ENCODE measurements around the gene LGI2. TPM values are rescaled to one million over a fixed set of nuclear protein-coding genes. Genes with fewer than 3 reads are reported as not detected.
"Not testable (repeated sequence)": the region's sequence is repeated elsewhere in the genome, so short reads cannot be mapped to it uniquely, and the experiment has no call there.

LGI2 gene
- total RNA-seq = 52.1 TPM

GRCh38 chr4:25030277-25031076 lies at the start of gene LGI2:
Gene LGI2, minus strand, starts transcription at chr4:25030946. Its CDS starts 253 bp downstream, at chr4:25030693.
- ATAC-seq (peak; percentile 45), DNase-seq (ENCODE audit: low spot score) (peak; percentile 70)
- intact Hi-C loops (cut with DNase I) = no loop called here

- DNase-seq (ENCODE audit: low spot score) (no peak), ATAC-seq (no peak)
- intact Hi-C loops (cut with DNase I) = no loop called here
Measured at GRCh38 chr4:25078523-25078922, 47.8 kb upstream of the LGI2 start.

GRCh38 chr4:25076625-25077398 lies 46.1 kb upstream of the LGI2 start:
- intact Hi-C loops (cut with DNase I) = no loop called here
- DNase-seq (ENCODE audit: low spot score) = no peak
- no peak for ATAC-seq

- DNase-seq (ENCODE audit: low spot score) (no peak), ATAC-seq (no peak)
- intact Hi-C loops (cut with DNase I) = no loop called here
Measured at GRCh38 chr4:25075851-25076250, 45.1 kb upstream of the LGI2 start.

GRCh38 chr4:25075129-25075528 lies 44.4 kb upstream of the LGI2 start:
- DNase-seq (ENCODE audit: low spot score) = no peak
- intact Hi-C loops (cut with DNase I) = no loop called here
- no peak for ATAC-seq

- DNase-seq (ENCODE audit: low spot score) (no peak), ATAC-seq (no peak)
- intact Hi-C loops (cut with DNase I) = no loop called here
Measured at GRCh38 chr4:25070545-25070944, 39.8 kb upstream of the LGI2 start.

GRCh38 chr4:25069014-25069413 lies 38.3 kb upstream of the LGI2 start:
- DNase-seq (ENCODE audit: low spot score) = no peak
- intact Hi-C loops (cut with DNase I) = no loop called here
- ATAC-seq = no peak

- DNase-seq (ENCODE audit: low spot score) (no peak), ATAC-seq (no peak)
- intact Hi-C loops (cut with DNase I) = no loop called here
Measured at GRCh38 chr4:25068386-25068785, 37.6 kb upstream of the LGI2 start.

- DNase-seq (ENCODE audit: low spot score) = no peak
- no peak for ATAC-seq
- intact Hi-C loops (cut with DNase I) = no loop called here
Measured at GRCh38 chr4:25065932-25066590, 35.3 kb upstream of the LGI2 start.

- intact Hi-C loops (cut with DNase I) = no loop called here
- DNase-seq (ENCODE audit: low spot score) (no peak), ATAC-seq (no peak)
Measured at GRCh38 chr4:25065431-25065858, 34.7 kb upstream of the LGI2 start.

GRCh38 chr4:25064447-25064846 lies 33.7 kb upstream of the LGI2 start:
- intact Hi-C loops (cut with DNase I) = not testable (repeated sequence)

GRCh38 chr4:25063116-25063515 lies 32.4 kb upstream of the LGI2 start:
- intact Hi-C loops (cut with DNase I) = no loop called here
- no peak for ATAC-seq
- no peak for DNase-seq (ENCODE audit: low spot score)

More at GRCh38 chr4:25064447-25064846, 33.7 kb upstream of the LGI2 start:
- ATAC-seq; DNase-seq (ENCODE audit: low spot score): not testable (repeated sequence)

- intact Hi-C loops (cut with DNase I) = no loop called here
- no peak for ATAC-seq
Measured at GRCh38 chr4:25062098-25062497, 31.4 kb upstream of the LGI2 start.

GRCh38 chr4:25061602-25062001 lies 30.9 kb upstream of the LGI2 start:
- ATAC-seq (no peak), DNase-seq (ENCODE audit: low spot score) (no peak)
- intact Hi-C loops (cut with DNase I) = no loop called here

More at GRCh38 chr4:25062098-25062497, 31.4 kb upstream of the LGI2 start:
- no peak for DNase-seq (ENCODE audit: low spot score)

GRCh38 chr4:25060963-25061340 lies 30.2 kb upstream of the LGI2 start:
- no peak for DNase-seq (ENCODE audit: low spot score)
- intact Hi-C loops (cut with DNase I) = no loop called here
- no peak for ATAC-seq

GRCh38 chr4:25060241-25060962 lies 29.7 kb upstream of the LGI2 start:
- DNase-seq (ENCODE audit: low spot score) (no peak), ATAC-seq (no peak)
- intact Hi-C loops (cut with DNase I) = no loop called here

- no peak for DNase-seq (ENCODE audit: low spot score)
- ATAC-seq = no peak
- intact Hi-C loops (cut with DNase I) = no loop called here
Measured at GRCh38 chr4:25059791-25060190, 29.0 kb upstream of the LGI2 start.

GRCh38 chr4:25058796-25059195 lies 28.1 kb upstream of the LGI2 start:
- DNase-seq (ENCODE audit: low spot score) = no peak
- intact Hi-C loops (cut with DNase I) = no loop called here
- no peak for ATAC-seq

GRCh38 chr4:25057299-25057698 lies 26.6 kb upstream of the LGI2 start:
- ATAC-seq = no peak
- no peak for DNase-seq (ENCODE audit: low spot score)
- intact Hi-C loops (cut with DNase I) = no loop called here

Data from sciatic nerve (tissue), 2 donors.